Fibroblast of the conjunctiva (primary cell): Measurements from ENCODE around the gene PSMB2.
A peak's percentile ranks its signal among the peaks of the same experiment; 100 is the strongest.
"Not testable (repeated sequence)": the region's sequence is repeated elsewhere in the genome, so short reads cannot be mapped to it uniquely, and the experiment has no call there.

Source experiments
- DNase-seq: peaks from one replicate; pipeline ENCODE4 v3.0.0-alpha.2; 2010; ENCODE audit warnings: low read depth

PSMB2 gene

DNA sequence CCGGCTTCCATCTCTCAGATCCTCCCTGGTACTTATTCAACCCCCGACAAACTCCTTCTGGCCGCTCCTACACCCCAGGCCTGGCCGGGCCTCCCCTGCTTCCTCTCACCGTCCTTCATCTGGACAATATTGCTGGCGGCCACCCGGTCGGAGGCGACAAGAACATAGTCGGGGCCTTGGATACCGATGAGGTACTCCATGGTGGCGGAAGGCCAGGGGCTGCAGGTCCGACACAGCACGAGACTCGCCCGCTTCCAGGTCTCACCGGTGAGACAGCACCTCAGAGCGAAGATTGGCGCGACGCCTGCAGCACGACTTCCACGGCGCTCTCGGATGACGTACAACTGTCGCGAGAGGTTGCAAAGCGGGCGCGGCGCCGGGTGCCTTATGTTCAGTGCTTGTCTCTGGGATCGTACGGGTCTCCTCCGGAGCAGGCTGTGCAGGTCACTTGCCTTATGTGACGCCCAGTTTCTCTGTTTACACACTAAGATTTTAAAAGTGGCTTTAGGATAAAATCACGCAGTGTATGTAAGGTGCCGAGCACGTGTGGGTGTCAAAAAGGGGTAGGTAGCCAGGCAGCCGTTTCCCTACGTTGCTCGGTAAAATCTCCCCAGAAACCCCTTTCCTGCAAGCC, at the start of gene PSMB2:
Gene PSMB2 (minus strand): TSS at position 294 of the 634 bp plus-strand sequence. CDS start 94 bp downstream, at position 200.
- DNase-seq: peak; percentile 92

GRCh38 chr1:35691080-35691479, 49.8 kb upstream of the PSMB2 start:
- no peak for DNase-seq

- not testable (repeated sequence) for DNase-seq
Measured at GRCh38 chr1:35690103-35690502, 48.8 kb upstream of the PSMB2 start.

DNA sequence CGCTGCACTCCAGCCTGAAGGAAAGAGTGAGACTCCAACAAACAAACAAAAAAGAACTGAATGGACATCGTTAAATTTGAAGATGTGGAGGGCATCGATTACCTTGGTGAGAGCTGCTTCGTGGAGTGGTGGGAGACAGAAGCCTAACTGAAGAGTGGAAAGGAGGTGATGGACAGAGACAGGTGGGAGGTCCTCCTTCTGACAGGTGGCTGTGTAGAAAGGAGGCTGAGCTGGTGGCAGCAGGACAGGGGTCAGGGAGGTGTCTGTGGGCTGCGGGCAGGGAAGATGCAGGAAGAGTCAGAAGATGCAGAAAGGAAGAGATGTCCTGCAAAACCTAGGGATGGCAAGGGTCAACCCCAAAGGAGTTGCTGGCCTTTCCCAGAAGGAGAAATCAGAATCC, 46.8 kb upstream of the PSMB2 start:
- DNase-seq: no peak

DNA sequence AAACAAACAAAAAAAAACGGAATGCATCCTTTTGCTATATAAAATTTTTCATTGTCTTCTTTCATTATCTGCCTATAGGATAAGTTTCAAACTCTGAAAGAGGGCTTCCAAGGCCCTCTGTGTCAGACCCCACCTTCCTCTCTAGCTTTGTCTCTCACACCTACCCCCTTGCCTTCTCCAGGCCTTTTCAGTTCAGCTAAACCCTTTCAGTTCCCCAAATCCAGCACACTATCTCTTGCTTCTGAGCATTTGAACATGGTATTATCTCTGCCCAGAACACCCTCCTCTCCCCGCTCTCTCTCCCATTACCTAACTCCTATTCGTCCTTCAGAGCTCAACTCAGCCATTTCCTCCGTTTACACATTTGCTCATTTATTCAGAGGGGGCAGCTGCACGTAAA, 41.7 kb upstream of the PSMB2 start:
- no peak for DNase-seq

GRCh38 chr1:35680271-35680670, 38.9 kb upstream of the PSMB2 start:
- no peak for DNase-seq

- no peak for DNase-seq
Measured at GRCh38 chr1:35675773-35676172, 34.4 kb upstream of the PSMB2 start.

DNA sequence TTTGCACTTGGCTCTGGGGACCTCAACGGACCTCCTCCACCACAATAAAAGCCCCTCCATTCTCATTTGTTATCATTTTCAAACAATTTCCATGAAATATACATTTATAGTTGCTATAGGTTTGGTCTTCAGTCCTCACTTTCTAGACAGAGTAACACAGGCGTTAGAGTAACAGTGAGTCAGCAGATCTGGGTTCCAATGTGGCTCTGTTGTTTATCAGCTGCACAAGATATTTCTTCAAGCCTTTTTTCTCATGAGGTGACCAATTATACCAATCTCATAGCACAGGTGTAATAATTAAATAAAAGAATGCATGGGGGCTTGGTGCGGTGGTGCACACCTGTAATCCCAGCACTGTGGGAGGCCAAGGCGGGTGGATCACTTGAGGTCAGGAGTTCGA, 32.8 kb upstream of the PSMB2 start:
- no peak for DNase-seq

DNA sequence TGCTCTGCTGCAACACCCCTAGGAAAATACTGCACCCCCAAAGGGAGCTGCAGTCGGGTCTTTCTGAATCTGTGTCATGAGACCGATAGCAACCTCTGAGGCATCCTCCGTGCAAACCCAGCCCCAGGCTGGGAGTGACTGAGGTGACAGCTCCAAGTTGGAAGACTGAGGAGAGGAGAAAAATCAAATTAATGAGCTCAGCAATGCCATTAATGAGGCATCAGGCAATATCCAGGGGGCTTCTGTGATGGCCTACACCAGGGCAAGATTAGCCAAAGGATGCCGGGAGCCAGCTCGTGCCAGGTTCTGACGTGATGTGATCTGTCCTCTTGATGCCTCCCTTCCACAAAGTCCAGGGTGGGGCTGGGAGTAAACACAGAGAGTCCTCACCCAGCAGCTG, 30.8 kb upstream of the PSMB2 start:
- no peak for DNase-seq

DNA sequence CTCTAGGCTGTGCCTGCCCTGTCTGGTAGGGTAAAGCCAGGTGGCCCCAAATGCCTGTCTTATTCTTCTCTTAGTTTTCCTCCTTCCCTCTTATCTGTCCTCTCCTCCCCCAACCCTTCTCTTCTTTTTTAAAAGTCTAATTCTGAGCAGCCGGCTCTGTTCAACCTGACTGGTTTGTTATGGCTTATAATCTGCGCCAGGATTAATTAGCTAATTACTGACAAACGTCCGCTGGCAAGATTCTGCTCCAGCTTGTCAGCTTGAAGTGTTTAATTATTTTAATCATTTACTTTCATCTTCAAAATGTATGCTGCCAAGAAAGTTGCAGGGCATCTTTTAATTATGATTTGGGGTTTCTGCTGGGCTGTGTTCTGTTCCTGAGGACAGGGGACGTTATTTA, 27.2 kb upstream of the PSMB2 start:
- no peak for DNase-seq

GRCh38 chr1:35666916-35667315, 25.6 kb upstream of the PSMB2 start:
- no peak for DNase-seq

DNA sequence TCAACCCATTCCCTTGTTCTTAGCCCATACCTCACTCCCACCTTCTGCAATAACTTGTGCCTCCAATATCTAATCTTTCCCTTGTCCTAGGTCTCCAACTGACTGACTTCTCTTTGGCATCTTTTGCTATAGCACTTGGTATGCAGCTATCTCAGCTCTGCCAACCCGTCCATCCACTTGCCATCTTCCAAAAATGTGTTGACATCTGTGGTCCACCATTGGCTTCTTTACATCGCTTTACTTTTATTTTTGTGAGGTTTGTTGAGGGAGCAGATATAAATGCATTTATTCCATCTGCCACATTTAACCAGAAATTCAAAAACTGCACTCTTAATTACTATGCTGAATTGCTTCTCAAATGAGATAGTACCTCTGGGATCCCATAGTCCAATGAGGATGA, 24.9 kb upstream of the PSMB2 start:
- no peak for DNase-seq

GRCh38 chr1:35663434-35663833, 22.1 kb upstream of the PSMB2 start:
- DNase-seq: no peak

DNA sequence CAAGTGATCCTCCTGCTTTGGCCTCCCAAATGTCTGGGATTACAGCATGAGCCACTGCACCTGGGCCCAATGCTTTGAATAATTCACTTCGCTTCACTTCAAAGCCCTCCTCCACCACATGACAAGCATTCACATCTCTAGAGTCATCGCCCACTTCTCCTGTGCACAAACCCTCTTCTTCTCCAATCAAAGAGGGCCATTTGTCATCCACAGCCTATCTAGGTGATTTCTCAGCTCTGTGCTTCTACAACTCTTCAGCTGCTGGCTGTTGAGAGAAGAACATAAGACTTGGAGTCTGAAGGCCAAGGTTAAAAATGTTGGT, 20.1 kb upstream of the PSMB2 start:
- DNase-seq: no peak

GRCh38 chr1:35660581-35661473, 19.5 kb upstream of the PSMB2 start:
- DNase-seq: peak; percentile 4

DNA sequence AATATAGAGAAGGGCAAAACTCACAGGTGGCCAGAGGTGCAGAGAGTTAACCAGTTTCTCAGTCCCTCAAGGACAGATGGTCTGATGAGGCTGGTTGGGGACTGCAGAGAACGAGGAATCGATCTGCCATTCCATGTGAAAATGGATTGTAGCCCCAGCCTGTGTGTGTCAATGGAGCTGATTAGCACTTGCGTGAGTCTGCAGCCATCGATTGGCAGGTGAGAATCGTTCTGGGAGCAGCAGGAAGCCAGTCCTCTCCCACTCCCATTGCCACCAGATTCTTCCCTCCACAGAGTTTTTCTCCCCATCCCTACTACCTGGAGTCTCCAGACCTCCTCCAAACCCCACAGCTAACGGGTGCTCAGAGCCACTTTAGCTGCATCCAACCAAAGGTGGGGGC, 18.3 kb upstream of the PSMB2 start:
- DNase-seq: no peak

DNA sequence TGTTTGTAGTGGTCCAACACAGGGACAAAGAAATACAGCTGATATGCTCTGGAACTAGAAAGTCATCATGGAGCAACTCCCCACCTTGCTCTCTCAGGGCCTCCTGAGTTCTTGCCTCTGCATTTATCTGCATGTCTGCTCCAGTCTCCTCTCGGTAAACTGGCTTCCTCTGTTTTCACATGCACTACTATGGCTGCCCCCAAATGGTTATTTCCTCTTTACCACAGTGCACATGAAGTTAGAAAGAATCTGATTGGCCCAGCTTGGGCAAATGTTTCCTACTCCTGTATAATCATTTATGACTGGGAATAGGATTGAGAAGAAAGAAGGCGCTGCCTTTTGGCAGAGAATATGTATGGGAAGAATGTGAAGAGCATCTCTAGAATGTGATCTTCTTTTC, 16.5 kb upstream of the PSMB2 start:
- no peak for DNase-seq

DNA sequence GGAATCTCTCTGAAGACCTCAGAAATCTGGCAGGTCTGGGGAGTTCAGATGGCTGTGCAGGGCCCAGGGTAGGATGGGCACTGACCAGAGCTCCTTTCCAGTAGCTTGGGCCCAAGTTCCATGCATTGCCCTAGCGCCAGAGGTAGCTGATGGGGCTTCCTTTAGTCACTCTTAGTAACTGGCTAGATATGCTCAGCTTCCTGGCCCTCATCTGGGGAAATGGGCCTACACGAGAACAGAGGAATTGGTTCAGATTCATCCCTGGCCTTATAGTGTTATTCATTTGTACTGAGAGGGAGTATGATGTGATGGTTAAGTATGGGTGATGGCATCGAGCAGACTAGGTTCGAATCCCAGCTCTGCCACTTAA, 15.5 kb upstream of the PSMB2 start:
- no peak for DNase-seq

GRCh38 chr1:35656148-35656862, 15.0 kb upstream of the PSMB2 start:
- no peak for DNase-seq

GRCh38 chr1:35655196-35655595, 13.9 kb upstream of the PSMB2 start:
- DNase-seq: no peak

DNA sequence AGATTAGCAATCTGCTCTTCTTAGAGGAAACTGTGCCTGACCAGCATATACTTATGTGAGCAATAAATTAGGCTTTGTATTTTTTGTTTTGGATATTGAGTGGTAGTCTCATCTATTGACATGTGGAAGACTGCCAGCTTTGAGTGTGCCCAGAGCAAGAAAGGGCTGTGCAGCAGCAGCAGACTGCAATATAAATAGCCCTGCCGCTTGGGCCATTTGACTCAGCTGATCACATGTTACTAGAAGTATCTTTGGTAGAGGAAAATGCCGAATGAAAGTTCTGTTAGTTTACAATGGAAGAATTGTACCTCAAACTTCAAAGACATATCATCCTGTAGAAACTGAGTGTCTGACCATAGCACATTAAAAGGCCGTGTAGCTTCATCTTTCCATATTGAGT, 9.1 kb upstream of the PSMB2 start:
- no peak for DNase-seq

DNA sequence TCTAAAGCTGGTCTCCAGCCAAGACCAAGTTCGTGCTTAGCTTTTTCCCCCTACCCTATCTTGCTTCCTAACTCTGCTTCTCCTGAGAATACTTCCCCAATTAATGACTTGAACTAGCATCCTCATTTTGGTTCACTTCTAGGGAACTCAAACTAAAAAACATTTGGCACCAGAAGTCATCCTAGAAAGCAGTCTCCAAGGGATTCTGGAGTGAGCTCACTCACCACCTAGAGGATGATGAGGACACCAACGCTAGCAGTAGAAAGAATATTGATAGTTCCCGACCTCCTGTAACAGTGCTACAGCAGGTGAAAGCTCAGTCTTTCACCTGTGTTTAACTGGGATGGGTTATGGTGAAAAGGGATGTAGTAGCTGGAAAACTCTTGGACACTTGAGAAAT, 4.7 kb upstream of the PSMB2 start:
- DNase-seq: no peak

- no peak for DNase-seq
Measured at GRCh38 chr1:35644204-35644603, 2.9 kb upstream of the PSMB2 start.
